HG03066 (cell line): ENCODE measurements around the gene FLRT1.

Experiments used
- ATAC-seq: cut with Tn5 transposase; IDR thresholded peaks from one replicate; pipeline ENCODE4 v1.9.1; 2021; ENCODE audit warnings: low read depth; ENCODE audit not compliant: unreplicated experiment

Gene FLRT1

GRCh38 chr11:64023712-64024710, 11.7 kb upstream of the FLRT1 start:
- ATAC-seq, result no peak

- no peak for ATAC-seq
Measured at GRCh38 chr11:64025205-64025604, 10.5 kb upstream of the FLRT1 start.

GRCh38 chr11:64026575-64027205, 9.0 kb upstream of the FLRT1 start:
- no peak for ATAC-seq

- no peak for ATAC-seq
Measured at GRCh38 chr11:64027651-64028397, 7.9 kb upstream of the FLRT1 start.

- no peak for ATAC-seq
Measured at GRCh38 chr11:64028398-64029115, 7.2 kb upstream of the FLRT1 start.

- no peak for ATAC-seq
Measured at GRCh38 chr11:64029773-64030172, 6.0 kb upstream of the FLRT1 start.

- no peak for ATAC-seq
Measured at GRCh38 chr11:64031001-64031400, 4.7 kb upstream of the FLRT1 start.

GRCh38 chr11:64032050-64032449, 3.7 kb upstream of the FLRT1 start:
- no peak for ATAC-seq

- ATAC-seq, result no peak
Measured at GRCh38 chr11:64034411-64034811, 1.3 kb upstream of the FLRT1 start.

- no peak for ATAC-seq
Measured at GRCh38 chr11:64035081-64035524, 628 bp upstream of the FLRT1 start.

GRCh38 chr11:64036087-64037026, 626 bp downstream of the FLRT1 start:
- ATAC-seq, result no peak

GRCh38 chr11:64037027-64037634, 1.4 kb downstream of the FLRT1 start:
- no peak for ATAC-seq

GRCh38 chr11:64038500-64038899, 2.8 kb downstream of the FLRT1 start:
- no peak for ATAC-seq

- no peak for ATAC-seq
Measured at GRCh38 chr11:64039012-64039665, 3.4 kb downstream of the FLRT1 start.

GRCh38 chr11:64040684-64041322, 5.1 kb downstream of the FLRT1 start:
- no peak for ATAC-seq

GRCh38 chr11:64041846-64042245, 6.1 kb downstream of the FLRT1 start:
- ATAC-seq, result no peak

GRCh38 chr11:64042301-64042700, 6.6 kb downstream of the FLRT1 start:
- ATAC-seq, result no peak

GRCh38 chr11:64043545-64043944, 7.8 kb downstream of the FLRT1 start:
- no peak for ATAC-seq
